SK-N-SH (cell line): ENCODE results near the gene SOX13.

Experiments used
- EP300 ChIP-seq, 2 experiments: IDR thresholded peaks; 2 replicates each; pipeline versions ENCODE4 v1.4.0 to v1.6.1; 2012; ENCODE audit warnings: borderline replicate concordance in 1 of 2, low read depth in 1 of 2, low read length in 1 of 2
- FOXM1 ChIP-seq: IDR thresholded peaks from 2 replicates; pipeline ENCODE4 v1.4.0; 2012; ENCODE audit warnings: low read depth, mild to moderate bottlenecking
- MXI1 ChIP-seq: IDR thresholded peaks from 2 replicates; pipeline ENCODE4 v1.6.1; 2012; ENCODE audit warnings: mild to moderate bottlenecking, low read depth, low read length, improper control_type of control experiment
- TAF1 ChIP-seq: IDR thresholded peaks from 2 replicates; pipeline ENCODE4 v1.6.1; 2012; ENCODE audit warnings: low read depth, mild to moderate bottlenecking, low read length, moderate library complexity, borderline replicate concordance
- TF ChIP-seq, protein P1 (sequence below): fragments of 200-600 bp; sonication (generic); IDR thresholded peaks from 2 replicates; pipeline ENCODE4 v1.6.1; 2017; ENCODE audit warnings: antibody characterized with exemption, mild to moderate bottlenecking, moderate library complexity
- TF ChIP-seq, protein P2 (sequence below): IDR thresholded peaks from 2 replicates; pipeline ENCODE4; 2012

DNA sequence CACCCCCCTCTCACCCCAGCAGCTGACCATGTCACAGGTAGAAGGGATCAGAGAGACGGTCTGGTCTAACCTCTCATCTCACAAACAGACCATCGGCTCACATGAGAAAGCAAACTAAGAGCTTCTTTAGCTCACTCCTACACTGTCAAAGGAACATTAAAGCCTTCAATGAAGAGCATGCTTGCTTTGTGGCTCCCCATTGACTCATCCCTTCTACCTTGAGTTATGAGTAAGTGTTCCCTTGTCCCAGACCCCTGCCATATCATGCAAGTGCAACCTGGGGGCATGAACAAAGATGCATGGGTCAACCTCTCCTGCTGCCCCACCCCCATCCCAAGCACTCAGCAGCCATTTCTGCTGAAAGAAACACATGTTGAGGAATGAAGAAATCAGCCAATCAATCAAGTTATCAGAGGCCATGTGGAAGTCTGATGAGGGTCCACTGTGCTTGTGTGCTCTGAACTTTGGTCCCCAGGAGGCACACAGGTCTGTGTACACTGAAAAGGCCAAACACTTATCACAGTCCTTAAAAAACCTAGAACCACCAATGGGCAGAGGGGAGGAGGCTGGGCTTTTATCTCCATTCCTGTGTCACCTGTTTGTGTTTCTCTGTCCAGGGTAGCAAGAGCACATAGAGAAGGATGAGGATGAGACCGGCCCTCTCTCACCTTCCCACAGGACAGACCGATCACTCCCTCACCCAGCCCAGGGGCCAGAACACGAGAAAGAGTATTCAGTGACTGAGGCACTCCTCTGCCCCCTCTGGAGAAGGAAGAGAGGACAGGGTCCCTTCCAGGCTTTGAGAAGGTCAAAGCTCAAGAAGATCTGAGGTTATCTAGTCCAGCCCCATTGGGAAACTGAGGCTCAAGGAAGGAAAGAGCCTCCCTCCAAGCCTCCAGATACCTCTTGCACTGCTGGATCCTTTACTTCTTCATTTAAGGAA lies 69.4 kb downstream of the SOX13 start:
- TF ChIP-seq, protein P1, sequence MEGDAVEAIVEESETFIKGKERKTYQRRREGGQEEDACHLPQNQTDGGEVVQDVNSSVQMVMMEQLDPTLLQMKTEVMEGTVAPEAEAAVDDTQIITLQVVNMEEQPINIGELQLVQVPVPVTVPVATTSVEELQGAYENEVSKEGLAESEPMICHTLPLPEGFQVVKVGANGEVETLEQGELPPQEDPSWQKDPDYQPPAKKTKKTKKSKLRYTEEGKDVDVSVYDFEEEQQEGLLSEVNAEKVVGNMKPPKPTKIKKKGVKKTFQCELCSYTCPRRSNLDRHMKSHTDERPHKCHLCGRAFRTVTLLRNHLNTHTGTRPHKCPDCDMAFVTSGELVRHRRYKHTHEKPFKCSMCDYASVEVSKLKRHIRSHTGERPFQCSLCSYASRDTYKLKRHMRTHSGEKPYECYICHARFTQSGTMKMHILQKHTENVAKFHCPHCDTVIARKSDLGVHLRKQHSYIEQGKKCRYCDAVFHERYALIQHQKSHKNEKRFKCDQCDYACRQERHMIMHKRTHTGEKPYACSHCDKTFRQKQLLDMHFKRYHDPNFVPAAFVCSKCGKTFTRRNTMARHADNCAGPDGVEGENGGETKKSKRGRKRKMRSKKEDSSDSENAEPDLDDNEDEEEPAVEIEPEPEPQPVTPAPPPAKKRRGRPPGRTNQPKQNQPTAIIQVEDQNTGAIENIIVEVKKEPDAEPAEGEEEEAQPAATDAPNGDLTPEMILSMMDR: no peak
- TF ChIP-seq MXI1 (no peak), EP300 (IDR thresholded peaks at IDR 0.05; ENCODE audit: borderline replicate concordance in 1 of 2, low read depth in 1 of 2, low read length in 1 of 2) (no peak), TAF1 (no peak), FOXM1 (no peak)
- TF ChIP-seq, protein P2, sequence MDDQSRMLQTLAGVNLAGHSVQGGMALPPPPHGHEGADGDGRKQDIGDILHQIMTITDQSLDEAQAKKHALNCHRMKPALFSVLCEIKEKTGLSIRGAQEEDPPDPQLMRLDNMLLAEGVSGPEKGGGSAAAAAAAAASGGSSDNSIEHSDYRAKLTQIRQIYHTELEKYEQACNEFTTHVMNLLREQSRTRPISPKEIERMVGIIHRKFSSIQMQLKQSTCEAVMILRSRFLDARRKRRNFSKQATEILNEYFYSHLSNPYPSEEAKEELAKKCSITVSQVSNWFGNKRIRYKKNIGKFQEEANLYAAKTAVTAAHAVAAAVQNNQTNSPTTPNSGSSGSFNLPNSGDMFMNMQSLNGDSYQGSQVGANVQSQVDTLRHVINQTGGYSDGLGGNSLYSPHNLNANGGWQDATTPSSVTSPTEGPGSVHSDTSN: no peak
